WERI-Rb-1 (cell line): Measurements from ENCODE around the gene LHX2.
A peak's percentile ranks its signal among the peaks of the same experiment; 100 is the strongest.

ENCODE experiments used
- DNase-seq: peaks from one replicate; pipeline ENCODE4 v3.0.0-alpha.2; 2020
- H3K27ac ChIP-seq: fragments of 250-450 bp; sonication (Bioruptor Pico); 2 replicates; pipeline ENCODE4 v1.5.1; 2020; ENCODE audit warnings: mild to moderate bottlenecking, moderate library complexity
- H3K27me3 ChIP-seq: fragments of 250-450 bp; sonication (Bioruptor Pico); 2 replicates; pipeline ENCODE4 v1.5.1; 2021; ENCODE audit warnings: mild to moderate bottlenecking, low read depth, moderate library complexity; ENCODE audit not compliant: insufficient read depth, severe bottlenecking
- H3K36me3 ChIP-seq: fragments of 250-450 bp; sonication (Bioruptor Pico); 2 replicates; pipeline ENCODE4 v1.5.1; 2020; ENCODE audit warnings: mild to moderate bottlenecking, moderate library complexity
- H3K4me3 ChIP-seq: 2 replicates; pipeline ENCODE4 v1.5.1; 2011; ENCODE audit warnings: low read depth, mild to moderate bottlenecking, control low read depth, low read length
- H3K9me3 ChIP-seq: fragments of 250-450 bp; sonication (Bioruptor Pico); 2 replicates; pipeline ENCODE4 v1.5.1; 2021; ENCODE audit warnings: mild to moderate bottlenecking, moderate library complexity; ENCODE audit not compliant: severe bottlenecking
- TF ChIP-seq, protein P1 (sequence below): IDR thresholded peaks from 2 replicates; pipeline ENCODE4 v1.5.1; 2011; ENCODE audit warnings: low read depth, mild to moderate bottlenecking, control low read depth, inconsistent platforms, low read length

Gene LHX2

DNA sequence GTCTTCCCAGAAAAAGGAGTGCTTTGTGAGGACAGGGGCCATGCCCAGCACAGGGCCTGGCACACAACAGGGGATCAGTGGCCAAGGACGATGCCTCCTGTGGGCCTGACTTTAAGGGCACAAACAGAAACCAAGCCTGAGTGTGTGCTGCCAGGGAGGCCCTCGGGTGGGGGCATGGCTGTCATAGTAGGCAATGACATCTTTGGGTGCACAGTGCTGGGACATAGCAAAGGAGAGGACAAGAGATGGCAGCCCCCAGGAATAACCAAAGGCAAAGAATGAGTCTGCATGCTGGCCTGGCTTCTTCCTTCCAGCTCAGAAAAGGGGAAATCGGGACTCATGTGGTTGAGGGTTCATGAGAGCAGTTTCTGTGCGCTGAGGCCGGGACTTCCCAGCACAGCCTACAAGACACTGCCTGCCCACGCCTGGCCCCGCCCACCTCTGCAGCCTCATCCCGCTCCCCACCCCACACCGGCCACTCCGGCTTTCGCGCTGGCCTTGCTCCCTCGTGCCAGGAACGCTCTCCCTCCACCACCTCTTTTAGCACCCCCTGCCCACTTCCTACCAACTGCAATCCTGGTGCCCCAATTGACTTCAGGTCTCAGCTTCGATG lies 13.8 kb upstream of the LHX2 start:
- no peak overlapping the region for H3K27ac ChIP-seq
- H3K36me3 ChIP-seq = no peaks in the 10 kb centered on the region
- TF ChIP-seq, protein P1, sequence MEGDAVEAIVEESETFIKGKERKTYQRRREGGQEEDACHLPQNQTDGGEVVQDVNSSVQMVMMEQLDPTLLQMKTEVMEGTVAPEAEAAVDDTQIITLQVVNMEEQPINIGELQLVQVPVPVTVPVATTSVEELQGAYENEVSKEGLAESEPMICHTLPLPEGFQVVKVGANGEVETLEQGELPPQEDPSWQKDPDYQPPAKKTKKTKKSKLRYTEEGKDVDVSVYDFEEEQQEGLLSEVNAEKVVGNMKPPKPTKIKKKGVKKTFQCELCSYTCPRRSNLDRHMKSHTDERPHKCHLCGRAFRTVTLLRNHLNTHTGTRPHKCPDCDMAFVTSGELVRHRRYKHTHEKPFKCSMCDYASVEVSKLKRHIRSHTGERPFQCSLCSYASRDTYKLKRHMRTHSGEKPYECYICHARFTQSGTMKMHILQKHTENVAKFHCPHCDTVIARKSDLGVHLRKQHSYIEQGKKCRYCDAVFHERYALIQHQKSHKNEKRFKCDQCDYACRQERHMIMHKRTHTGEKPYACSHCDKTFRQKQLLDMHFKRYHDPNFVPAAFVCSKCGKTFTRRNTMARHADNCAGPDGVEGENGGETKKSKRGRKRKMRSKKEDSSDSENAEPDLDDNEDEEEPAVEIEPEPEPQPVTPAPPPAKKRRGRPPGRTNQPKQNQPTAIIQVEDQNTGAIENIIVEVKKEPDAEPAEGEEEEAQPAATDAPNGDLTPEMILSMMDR = no peak
- H3K4me3 ChIP-seq = no peak overlapping the region
- peak; percentile 73 for DNase-seq
- no peaks in the 10 kb centered on the region for H3K9me3 ChIP-seq
- H3K27me3 ChIP-seq = peaks cover 33% of the 10 kb centered on the region

DNA sequence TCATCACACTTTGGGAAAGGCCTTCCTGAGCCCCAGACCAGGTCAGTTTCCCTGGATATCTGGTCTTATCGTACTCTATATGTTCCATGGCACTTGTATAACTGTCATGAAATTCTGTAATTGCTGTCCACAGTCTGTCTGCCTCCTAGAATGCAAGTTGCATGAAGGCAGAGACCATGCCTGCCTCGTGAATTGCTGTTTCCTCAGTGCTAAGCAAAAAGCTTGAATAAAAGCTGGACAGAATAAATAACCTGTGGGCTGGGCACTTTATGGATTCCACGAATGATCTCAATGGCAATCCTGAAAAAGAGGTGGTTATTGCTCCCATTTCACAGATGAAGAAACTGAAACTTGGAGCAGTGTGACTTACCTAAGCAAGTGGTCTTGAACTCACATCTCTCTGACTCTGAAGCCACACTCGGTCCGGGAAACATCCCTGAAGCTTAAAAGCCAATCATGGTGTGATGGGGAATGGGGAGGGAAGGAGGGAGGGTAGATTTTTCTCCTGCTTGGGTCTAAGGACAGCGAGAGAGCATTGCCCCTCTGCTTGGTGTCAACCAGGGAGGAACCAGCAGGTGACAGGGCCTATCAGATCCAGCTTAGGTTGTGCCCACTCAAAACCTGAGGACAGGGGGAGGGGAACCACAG lies 13.2 kb upstream of the LHX2 start:
- no peak overlapping the region for H3K4me3 ChIP-seq
- no peaks in the 10 kb centered on the region for H3K36me3 ChIP-seq
- peaks cover 33% of the 10 kb centered on the region for H3K27me3 ChIP-seq
- DNase-seq = no peak
- H3K27ac ChIP-seq = no peak overlapping the region
- no peaks in the 10 kb centered on the region for H3K9me3 ChIP-seq
- TF ChIP-seq, protein P1 = no peak

DNA sequence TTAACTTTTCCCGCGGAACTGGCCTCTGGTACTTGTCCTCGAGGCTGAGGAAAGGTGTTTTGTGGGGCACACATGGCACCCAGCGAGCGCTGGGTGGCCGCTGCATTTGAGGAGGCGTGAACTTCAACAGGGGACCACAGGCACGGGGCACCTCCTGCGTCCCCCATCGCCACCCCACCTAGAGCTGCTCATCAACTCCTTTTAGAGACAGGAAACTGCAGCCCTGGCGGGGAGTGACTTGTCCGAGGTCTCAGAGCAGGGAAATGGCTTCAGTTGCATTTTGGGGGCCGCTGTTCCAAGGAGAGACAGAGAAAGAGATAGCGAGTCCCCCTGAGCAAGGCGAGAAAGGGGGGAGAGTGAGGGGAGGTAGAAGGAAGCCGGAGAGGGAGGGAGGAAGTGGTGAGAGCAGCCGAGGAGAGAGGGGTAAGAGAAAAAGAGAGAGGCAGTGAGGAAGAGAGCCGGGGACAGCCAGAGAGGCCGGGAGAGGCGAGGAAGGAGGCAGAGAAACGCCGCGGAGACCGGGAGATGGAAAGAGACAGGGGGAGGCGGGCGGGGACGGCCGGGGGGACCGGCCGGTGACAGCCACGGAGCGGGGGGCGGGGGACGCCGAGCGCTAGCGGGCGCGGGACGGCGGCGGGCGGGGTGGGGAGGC lies 12.5 kb upstream of the LHX2 start:
- TF ChIP-seq, protein P1 = no peak

DNA sequence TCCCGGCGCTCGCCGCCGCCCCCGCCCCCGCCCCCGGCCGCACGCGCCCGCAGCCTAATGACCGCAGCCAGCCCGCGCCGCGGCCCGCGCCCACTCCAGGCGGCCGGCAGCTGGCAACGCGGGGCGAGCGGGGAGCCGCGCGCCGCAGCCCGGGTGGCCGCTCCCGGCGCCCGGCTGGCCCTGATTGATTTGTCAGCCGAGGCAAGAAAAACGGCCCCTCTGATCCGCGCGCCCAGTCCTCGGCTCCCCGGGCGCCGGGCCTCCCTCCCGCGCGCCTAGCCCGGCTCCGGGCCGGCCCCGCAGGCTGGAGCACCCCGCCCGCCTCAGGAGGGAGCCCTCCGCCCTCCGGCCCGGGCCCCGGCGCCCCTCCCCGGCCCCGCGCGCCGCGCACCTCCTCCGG lies 11.9 kb upstream of the LHX2 start:
- H3K9me3 ChIP-seq = no peaks in the 10 kb centered on the region
- TF ChIP-seq, protein P1 = no peak
- H3K27ac ChIP-seq = no peak overlapping the region
- H3K36me3 ChIP-seq = no peaks in the 10 kb centered on the region
- H3K4me3 ChIP-seq = no peak overlapping the region
- H3K27me3 ChIP-seq = peaks cover 33% of the 10 kb centered on the region
- DNase-seq = peak; percentile 26

More for the DNA sequence above, 12.5 kb upstream of the LHX2 start:
- peak overlapping the region; percentile 46 for H3K4me3 ChIP-seq
- no peak overlapping the region for H3K27ac ChIP-seq
- H3K36me3 ChIP-seq = no peaks in the 10 kb centered on the region
- DNase-seq = peak; percentile 30
- H3K27me3 ChIP-seq = peaks cover 33% of the 10 kb centered on the region
- no peaks in the 10 kb centered on the region for H3K9me3 ChIP-seq

DNA sequence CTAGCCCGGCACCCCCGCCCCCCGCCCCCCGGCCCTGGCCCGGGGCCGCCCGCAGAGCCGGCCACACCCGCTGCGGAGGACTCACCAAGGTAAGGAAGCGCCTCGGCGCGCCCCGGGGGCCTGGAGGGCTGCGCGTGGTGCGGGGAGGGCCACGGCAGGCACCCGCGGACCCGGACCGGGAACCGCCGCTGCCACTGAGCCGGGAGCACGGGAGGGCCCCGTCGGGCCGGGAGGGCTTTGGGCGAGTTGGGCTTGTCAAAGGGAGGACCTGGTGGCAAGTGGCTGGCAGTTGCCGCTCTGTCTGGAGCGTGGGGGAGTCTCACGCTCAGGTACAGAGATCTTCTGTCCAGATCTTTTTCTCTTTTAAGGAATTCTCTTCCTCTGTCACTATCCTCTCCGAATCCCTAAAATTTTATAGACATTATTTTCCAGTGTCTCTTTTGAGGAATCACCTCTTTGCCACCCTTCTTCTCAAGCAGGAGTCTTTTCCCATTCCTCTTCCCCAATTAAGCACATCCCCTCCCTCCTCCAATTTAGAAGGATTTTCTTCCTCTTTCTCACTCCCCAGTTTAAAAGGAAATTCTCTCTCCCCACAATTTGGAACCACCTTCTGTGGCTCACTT lies 11.3 kb upstream of the LHX2 start:
- Histone ChIP-seq H3K9me3 (no peaks in the 10 kb centered on the region), H3K4me3 (peak overlapping the region; percentile 34), H3K36me3 (no peaks in the 10 kb centered on the region), H3K27me3 (peaks cover 33% of the 10 kb centered on the region), H3K27ac (no peak overlapping the region)
- TF ChIP-seq, protein P1 = no peak
- peak; percentile 34 for DNase-seq
